SIG-M5 treated with dmso at 0.1 percent for 504 hours (cell line): Measurements from ENCODE around the gene BAG3.
"Not testable (repeated sequence)": the region's sequence is repeated elsewhere in the genome, so short reads cannot be mapped to it uniquely, and the experiment has no call there.

Source experiments
- DNase-seq: peaks from one replicate; lab custom pipeline; 2025; ENCODE audit not compliant: unreplicated experiment; lab: John Stamatoyannopoulos, UW

BAG3 gene

GRCh38 chr10:119689016-119689580 lies 37.9 kb downstream of the BAG3 start:
- no peak for DNase-seq

DNA sequence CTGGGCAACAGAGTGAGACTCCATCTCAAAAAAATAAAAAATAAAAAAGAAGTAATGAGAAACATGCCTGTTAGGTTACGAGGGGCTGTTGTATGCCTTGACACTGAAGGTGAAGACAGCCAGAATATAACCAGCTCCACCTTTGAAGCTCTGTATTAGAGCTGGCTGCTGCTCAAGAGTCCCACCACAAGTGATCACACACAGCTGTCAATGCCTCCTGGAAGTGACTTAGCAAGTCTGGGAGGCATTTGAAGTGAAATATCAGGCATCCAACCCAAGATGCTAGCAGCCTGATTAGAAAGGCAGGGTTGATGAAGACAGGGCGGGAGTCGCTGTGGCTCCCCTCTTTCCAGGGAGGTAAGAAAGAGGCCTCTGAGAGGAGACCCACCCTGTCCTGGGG lies 40.5 kb downstream of the BAG3 start:
- DNase-seq = no peak

DNA sequence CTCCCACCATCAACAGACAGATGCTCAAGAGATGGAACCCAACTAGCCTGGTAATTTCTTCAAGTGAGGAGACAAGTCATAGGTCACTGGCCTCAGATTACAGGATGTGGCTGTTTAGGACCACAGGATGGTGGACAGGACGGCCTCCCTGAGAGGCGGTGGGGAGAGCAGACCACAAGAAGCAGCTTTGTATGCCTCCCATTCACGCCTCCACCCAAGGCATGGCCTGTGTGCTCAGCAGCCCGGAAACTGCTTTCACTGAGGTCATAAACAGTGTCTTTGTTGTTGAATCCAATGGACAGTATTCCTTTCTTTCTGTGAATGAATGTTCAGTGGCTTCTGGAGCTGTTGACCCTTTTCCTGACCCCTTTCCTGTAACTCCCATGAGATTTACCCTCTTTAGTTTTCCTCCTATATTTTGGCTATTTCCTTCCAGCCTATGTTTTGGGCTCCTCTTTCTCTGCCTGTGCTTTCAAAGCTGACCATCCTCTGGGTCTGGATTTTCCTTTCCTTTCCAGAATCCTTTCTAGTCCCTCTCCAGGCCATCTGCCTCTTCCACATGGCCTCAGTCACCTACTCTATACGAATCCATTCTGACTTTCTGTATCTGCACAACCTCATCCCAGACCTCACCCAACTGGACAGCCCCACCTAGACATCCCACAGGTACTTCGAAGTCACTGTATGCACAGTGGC lies 42.2 kb downstream of the BAG3 start:
- no peak for DNase-seq

DNA sequence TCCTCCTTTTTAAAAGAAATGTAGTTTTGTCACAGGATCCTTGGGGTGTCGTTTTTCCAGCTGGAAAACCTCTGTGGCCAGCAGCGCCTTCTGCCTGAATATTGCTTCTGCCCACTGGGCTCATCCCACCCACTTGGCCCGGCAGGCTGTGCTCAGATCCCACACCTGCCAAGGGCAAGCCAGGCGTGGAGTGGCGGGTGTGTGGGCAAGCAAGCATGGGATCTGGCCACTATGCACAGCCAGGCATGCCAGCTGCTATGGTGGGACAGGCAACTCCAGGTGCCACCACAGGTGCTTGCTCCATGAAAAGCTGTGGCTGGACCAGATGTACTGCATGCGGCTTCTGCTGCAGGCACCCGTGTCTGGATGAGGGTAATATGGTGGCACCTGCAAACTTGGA lies 43.4 kb downstream of the BAG3 start:
- no peak for DNase-seq

DNA sequence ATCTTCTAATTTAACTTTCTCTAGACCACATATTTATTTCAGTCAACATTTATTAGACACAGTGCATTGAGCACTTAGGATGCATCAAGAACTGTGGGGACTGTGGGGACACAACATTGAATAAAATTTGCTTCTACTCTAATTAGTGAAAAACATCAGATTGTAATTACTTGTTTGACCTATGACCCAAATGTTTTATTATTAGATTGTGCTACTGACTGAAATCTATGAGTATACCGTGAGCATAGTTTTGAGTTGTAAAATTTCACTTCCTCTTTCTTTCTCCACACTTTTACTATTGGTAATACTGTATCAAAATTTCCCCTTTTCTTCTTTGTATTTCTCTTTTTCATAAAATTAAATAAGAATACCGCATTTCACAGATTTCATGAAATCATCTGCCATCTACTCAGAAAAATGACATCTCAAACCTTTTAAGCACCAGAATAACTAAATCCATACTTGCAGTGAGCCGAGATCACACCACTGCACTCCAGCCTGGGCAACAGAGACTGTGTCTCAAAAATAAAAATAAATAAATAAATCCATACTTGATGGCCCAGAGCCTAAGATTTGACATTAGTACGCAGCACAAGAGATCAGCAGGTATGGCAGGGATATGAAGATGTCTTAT lies 49.3 kb downstream of the BAG3 start:
- peak; percentile 77 for DNase-seq

DNA sequence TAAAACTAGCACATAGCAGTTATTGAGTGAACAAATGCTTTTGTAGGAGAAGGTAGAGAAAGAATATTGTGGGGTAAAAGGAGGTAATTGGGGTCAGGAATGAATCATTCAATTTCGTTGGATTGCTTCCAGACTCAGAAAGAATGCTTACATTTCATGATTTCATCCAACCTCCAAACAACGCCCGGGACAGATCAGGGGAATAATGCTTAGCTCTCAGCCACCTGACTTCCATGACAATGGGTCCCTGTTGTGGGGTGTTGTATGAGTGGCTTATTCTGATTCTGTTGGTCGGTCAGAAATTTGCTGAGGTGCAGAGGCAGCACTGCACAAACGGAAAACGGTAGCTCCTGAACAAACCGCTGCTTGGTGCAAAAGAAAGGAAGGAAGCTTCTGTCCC lies 50.7 kb downstream of the BAG3 start:
- DNase-seq = no peak

DNA sequence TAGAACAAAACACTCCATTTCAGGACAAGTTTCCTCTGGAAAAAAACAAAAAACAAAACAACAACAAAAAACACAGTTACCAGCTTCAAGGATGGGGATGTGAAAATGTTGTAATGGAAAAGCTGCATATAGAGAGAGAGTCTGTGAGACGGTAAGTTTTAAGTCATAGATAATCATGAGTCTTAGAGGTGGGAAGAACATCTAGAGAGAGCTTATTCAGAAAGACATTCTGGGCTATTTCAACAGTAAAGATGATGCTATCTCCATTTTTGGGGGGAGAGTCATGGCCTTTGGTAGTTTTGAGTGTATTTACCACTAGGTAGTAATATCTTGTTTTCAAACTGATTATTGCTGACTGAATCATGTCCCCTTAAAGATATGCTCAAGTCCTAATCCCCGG lies 51.4 kb downstream of the BAG3 start:
- DNase-seq = no peak

- peak; percentile 24 for DNase-seq
Measured at GRCh38 chr10:119703903-119704508, 52.8 kb downstream of the BAG3 start.

- no peak for DNase-seq
Measured at GRCh38 chr10:119705434-119705831, 54.3 kb downstream of the BAG3 start.

DNA sequence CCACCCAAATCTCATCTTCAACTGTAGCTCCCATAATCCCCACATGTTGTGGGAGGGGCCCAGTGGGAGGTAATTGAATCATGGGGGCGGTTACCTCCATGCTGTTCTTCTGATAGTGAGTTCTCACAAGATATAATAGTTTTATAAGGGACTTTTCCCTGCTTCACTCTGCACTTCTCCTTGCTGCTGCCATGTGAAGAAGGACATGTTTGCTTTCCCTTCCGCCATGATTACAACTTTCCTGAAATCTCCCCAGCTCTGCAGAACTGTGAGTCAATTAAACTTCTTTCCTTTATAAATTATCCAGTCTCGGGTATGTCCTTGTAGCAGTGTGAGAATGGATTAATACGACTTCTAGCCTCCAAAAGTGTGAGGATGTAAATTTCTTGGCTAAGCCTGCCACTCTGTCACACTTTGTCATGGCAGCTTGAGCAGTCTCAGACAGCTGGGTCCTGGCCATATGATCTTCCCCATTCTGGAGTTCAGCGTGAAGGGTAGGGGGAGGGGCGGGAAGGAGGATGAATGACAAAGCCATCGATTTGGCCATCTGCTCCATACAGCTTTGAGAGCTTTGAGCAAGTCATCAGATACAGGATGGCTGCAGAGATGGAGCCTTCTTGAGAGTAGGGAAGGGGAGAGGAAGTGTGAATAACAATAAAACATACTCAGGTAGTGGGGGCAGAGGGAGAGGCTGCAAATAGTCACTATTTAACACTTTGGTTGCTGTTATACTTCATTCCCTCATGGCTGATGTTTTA lies 55.5 kb downstream of the BAG3 start:
- no peak for DNase-seq

DNA sequence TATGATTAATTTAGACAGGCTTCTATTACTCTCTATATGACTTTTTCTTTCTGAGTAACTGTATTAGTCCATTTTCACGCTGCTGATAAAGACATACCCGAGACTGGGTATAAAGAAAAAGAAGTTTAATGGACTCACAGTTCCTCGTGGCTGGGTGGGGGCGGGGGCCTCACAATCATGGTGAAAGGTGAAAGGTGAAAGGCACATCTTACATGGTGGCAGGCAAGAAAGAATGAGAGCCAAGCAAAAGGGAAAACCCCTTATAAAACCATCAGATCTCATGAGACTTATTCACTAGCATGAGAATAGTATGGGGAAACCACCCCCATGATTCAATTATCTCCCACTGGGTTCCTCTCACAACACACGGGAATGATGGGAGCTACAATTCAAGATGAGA lies 56.2 kb downstream of the BAG3 start:
- DNase-seq = not testable (repeated sequence)

GRCh38 chr10:119710935-119711334 lies 59.8 kb downstream of the BAG3 start:
- DNase-seq = not testable (repeated sequence)

- DNase-seq = no peak
Measured at GRCh38 chr10:119713744-119714483, 62.7 kb downstream of the BAG3 start.

DNA sequence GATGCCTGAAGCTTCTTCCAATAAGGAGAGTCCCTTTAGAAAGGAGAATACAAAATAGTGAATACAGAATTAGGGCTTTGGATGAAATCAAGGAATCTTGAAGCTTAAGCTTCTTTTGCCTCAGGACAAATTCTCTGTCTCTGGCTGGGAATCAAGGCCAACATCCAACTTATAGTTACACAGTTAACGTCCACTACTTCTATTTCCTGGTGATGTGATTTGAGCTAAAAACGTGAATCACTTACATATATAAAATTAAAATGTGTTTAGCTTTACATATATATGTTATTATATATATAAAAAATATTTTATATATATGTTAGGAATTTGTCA lies 63.3 kb downstream of the BAG3 start:
- no peak for DNase-seq

DNA sequence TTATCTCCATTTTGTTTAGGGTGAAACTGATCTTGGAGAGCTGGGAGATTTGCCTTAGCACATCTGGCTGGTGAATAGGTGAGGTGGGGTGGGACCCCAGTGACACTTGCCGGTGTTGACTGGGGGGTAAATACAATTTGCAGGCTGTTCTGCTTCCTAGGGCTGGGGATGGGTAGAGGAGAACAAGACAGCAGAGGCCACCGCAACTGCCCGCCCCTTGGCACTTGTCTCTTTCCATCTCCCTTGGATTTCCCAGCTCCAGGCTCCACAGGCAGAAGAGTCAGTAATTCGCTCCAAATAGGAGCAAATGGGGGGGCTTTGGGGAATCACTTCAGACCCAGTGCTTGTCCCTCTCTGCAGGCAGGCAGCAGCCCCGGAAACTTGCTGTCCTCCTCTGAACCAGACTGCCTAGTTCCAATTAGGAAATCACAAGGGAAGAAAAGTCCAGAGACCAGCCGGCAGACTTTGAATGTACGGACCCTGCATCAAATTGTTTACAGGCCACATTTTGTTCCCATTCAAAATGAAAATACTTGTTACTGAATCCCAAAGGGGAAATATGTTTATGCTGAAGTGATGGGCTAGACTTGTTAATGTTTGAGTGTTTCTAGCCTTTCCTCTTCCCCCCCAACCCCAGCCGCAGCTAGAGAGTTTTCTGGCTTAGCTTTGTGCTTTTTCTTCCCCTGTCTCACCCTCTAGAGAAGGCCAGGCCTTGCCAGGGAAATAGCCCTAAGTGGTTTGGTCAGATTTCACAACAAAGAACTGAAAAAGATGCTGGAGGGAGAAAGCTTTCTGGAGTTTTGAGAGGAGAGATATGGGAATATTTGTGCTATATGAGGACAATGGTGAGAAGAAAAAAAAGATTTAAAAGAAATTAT lies 64.7 kb downstream of the BAG3 start:
- DNase-seq = no peak

DNA sequence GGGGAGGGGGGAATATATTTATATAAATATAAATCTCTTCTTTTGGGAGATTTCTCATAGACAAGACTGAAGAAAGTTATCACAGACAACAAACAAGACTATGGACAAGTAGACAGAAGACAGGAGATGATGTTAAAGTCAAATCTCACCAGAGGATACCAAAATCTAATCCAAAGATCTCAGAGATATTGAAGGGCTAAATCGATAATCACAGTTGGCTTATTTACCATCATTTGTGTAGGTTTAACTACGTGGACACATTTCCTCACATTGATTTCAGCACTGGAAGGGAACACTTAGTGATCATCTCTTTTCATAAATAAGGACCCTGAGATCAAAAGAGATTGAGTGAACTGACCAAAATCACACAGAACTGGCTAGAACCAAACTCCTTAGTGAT lies 72.0 kb downstream of the BAG3 start:
- no peak for DNase-seq

DNA sequence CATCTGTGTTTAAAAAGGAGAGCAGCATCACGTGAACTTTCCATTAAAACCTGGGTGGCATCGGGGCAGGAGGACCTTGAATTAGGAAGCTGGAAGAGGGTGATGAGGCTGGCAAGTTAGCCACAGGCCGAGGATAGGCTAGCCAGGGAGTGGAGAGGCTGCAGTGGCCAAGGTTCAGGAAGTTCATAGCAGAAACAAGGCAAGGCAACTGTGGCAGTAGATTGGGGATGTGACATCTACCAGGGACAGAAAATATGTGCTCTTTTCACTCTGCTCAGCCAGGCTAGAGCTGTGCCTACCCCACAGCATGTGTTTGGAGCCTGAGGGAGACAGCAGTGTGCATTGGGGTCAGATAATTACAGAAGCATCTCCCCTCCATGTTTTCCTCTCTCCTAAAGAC lies 72.4 kb downstream of the BAG3 start:
- no peak for DNase-seq

GRCh38 chr10:119724593-119725516 lies 73.7 kb downstream of the BAG3 start:
- peak; percentile 42 for DNase-seq

DNA sequence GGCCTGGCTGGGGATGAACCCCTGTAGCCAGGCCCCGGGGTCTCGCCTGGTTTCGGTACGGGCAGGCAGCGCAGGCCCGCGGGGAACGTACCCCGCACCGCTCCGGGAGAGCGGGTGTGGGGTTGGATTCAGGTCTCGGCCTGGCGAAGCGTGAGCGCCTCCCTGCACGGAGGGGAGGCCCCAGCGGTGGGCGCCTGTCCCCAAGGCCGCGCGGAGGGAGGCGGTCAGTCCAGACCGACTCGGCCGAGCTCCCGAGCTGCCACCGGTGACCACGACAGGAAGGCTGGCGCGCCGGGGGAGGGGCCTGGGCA lies 74.3 kb downstream of the BAG3 start:
- no peak for DNase-seq
